HEK293T (cell line): Measurements from ENCODE around the gene HSPBP1.

Experiments used
- ARNT ChIP-seq: fragments of 450-650 bp; IDR thresholded peaks from 2 replicates; pipeline ENCODE4 v1.6.1; 2017; ENCODE audit warnings: mild to moderate bottlenecking
- BHLHE40 ChIP-seq: fragments of 450-650 bp; IDR thresholded peaks from 2 replicates; pipeline ENCODE4 v1.6.1; 2016; ENCODE audit warnings: mild to moderate bottlenecking, moderate library complexity, borderline replicate concordance
- ELF4 ChIP-seq: fragments of 450-650 bp; IDR thresholded peaks from 2 replicates; pipeline ENCODE4 v1.6.1; 2017; ENCODE audit warnings: antibody characterized with exemption
- FOXA1 ChIP-seq: fragments of 450-650 bp; IDR thresholded peaks from 2 replicates; pipeline ENCODE4 v1.6.1; 2016; ENCODE audit warnings: mild to moderate bottlenecking
- FOXM1 ChIP-seq: fragments of 450-650 bp; IDR thresholded peaks from 2 replicates; pipeline ENCODE4 v1.6.1; 2017; ENCODE audit warnings: mild to moderate bottlenecking, borderline replicate concordance
- HDGF ChIP-seq: fragments of 450-650 bp; IDR thresholded peaks from 2 replicates; pipeline ENCODE4 v1.6.1; 2017; ENCODE audit warnings: antibody characterized with exemption, borderline replicate concordance
- L3MBTL2 ChIP-seq: fragments of 450-650 bp; conservative IDR thresholded peaks from 2 replicates; pipeline ENCODE4 v1.6.1; 2016; ENCODE audit warnings: mild to moderate bottlenecking
- PKNOX1 ChIP-seq: fragments of 450-650 bp; IDR thresholded peaks from 2 replicates; pipeline ENCODE4 v1.6.1; 2016
- SP1 ChIP-seq: fragments of 450-650 bp; IDR thresholded peaks from 2 replicates; pipeline ENCODE4 v1.6.1; 2017
- SUZ12 ChIP-seq: fragments of 450-650 bp; IDR thresholded peaks from 2 replicates; pipeline ENCODE4 v1.6.1; 2016; ENCODE audit warnings: mild to moderate bottlenecking
- TARDBP ChIP-seq: fragments of 450-650 bp; IDR thresholded peaks from 2 replicates; pipeline ENCODE4 v1.6.1; 2016
- ZNF384 ChIP-seq: fragments of 450-650 bp; IDR thresholded peaks from 2 replicates; pipeline ENCODE4 v1.6.1; 2016

- no peak for TF ChIP-seq BHLHE40
- TF ChIP-seq ZNF384 = no peak
- TF ChIP-seq TARDBP = no peak
- no peak for TF ChIP-seq SUZ12
- TF ChIP-seq HDGF = no peak
- no peak for TF ChIP-seq FOXA1
- TF ChIP-seq FOXM1 = no peak
- no peak for TF ChIP-seq SP1
- no peak for TF ChIP-seq ARNT
- TF ChIP-seq PKNOX1 = no peak
- TF ChIP-seq L3MBTL2 = no peak
- no peak for TF ChIP-seq ELF4
Measured at GRCh38 chr19:55232286-55232602, 47.7 kb downstream of the HSPBP1 start.
